Spleen (tissue), 11 donors: ENCODE measurements around the gene TRPM2. TPM values are rescaled to one million over a fixed set of nuclear protein-coding genes. Genes with fewer than 3 reads are reported as not detected.

Source experiments
- DNase-seq: peaks from one replicate; pipeline ENCODE4 v3.0.0-alpha.2; 2020
- H3K27ac ChIP-seq, 8 donors: fragments of 200-600 bp; sonication (generic) in 7 of 8; 1 replicate in 4 of 8; 2 replicates in 4 of 8; pipeline versions ENCODE4 v1.5.0 to v1.8.0; 2016 to 2021; ENCODE audit warnings: inconsistent platforms in 4 of 8, mild to moderate bottlenecking in 4 of 8, moderate library complexity in 1 of 8
- H3K27me3 ChIP-seq, 7 donors: fragments of 200-600 bp; sonication (generic) in 6 of 7; replicated peaks in 1 of 7; 1 replicate in 4 of 7; 2 replicates in 3 of 7; pipeline versions ENCODE4 v1.5.0 to v1.8.0; 2016 to 2021; ENCODE audit warnings: inconsistent platforms in 3 of 7, mild to moderate bottlenecking in 1 of 7
- H3K36me3 ChIP-seq, 6 donors: fragments of 200-600 bp; sonication (generic) in 5 of 6; 1 replicate in 4 of 6; 2 replicates in 2 of 6; pipeline versions ENCODE4 v1.5.0 to v1.8.0; 2016 to 2021; ENCODE audit warnings: inconsistent platforms in 2 of 6
- H3K4me1 ChIP-seq, 6 donors: fragments of 200-600 bp; sonication (generic) in 5 of 6; 1 replicate in 3 of 6; 2 replicates in 3 of 6; pipeline versions ENCODE4 v1.5.0 to v1.8.0; 2016 to 2021; ENCODE audit warnings: inconsistent platforms in 3 of 6
- H3K4me3 ChIP-seq, 8 donors: fragments of 200-600 bp; sonication (generic) in 7 of 8; 1 replicate in 4 of 8; 2 replicates in 4 of 8; pipeline versions ENCODE4 v1.5.0 to v1.8.0; 2016 to 2021; ENCODE audit warnings: inconsistent platforms in 4 of 8, mild to moderate bottlenecking in 4 of 8, moderate library complexity in 2 of 8
- H3K9me3 ChIP-seq, 8 donors: fragments of 200-600 bp; sonication (generic) in 7 of 8; 1 replicate in 4 of 8; 2 replicates in 4 of 8; pipeline versions ENCODE4 v1.5.0 to v1.8.0; 2016 to 2021; ENCODE audit warnings: inconsistent platforms in 4 of 8
- CTCF ChIP-seq, 11 experiments: fragments of 200-600 bp in 7 of 11; fragments of 450-650 bp in 4 of 11; sonication (generic) in 4 of 11; IDR thresholded peaks in 8 of 11; conservative IDR thresholded peaks in 3 of 11; 1 replicate in 7 of 11; 2 replicates in 4 of 11; pipeline versions ENCODE4 v1.4.0 to v1.8.0; 2016 to 2021; ENCODE audit warnings: antibody characterized with exemption in 11 of 11, inconsistent platforms in 4 of 11, mild to moderate bottlenecking in 1 of 11
- POLR2A ChIP-seq, 3 donors: fragments of 450-650 bp; IDR thresholded peaks; one replicate each; pipeline ENCODE4 v1.5.1; 2017; ENCODE audit warnings: antibody characterized with exemption in 3 of 3, mild to moderate bottlenecking in 1 of 3
- POLR2AphosphoS5 ChIP-seq, 3 donors: sonication (generic); formaldehyde crosslinking; IDR thresholded peaks; one replicate each; pipeline ENCODE4 v1.5.1; 2017; ENCODE audit warnings: antibody characterized with exemption in 3 of 3
- WGBS, 5 donors: extraction: QIAGEN DNeasy Blood & Tissue Kit in 3 of 5; methylation state at CpG; one replicate each; pipeline versions ENCODE4 v1.1.5 to v1.1.7; 2013 to 2018; 5-methylcytosine and 5-hydroxymethylcytosine counted together
- intact Hi-C: fragments of 100-400 bp; cut with DNase I; formaldehyde crosslinking; loops from one replicate; pipeline ENCODE4 v1.15.0; 2023; ENCODE audit warnings: low total_unique reads
- polyA plus RNA-seq, 3 donors: library from polyadenylated mRNA; stranded (reverse); fragments of 200-250 nt; gene quantifications; one replicate each; pipeline ENCODE4 v1.2.1, GENCODE V29; 2013
- total RNA-seq, 7 donors: library from RNA; depleted of rRNA in 3 of 7; stranded (reverse); fragments of >200 nt in 3 of 7; fragmentation: NEBNext Ultra II Directional in 4 of 7; extraction: Animal tissue kit (Norgen Biotek cat#: 25700) in 4 of 7; gene quantifications; one replicate each; pipeline versions ENCODE4 v1.1.0 to v1.2.1, GENCODE V29; 2016 to 2021
- donor health status: healthy with polysubstance abuse.
- donor health status: DM: no; HTN: no; CAD: no; lungs with moderate emphysema.
- donor health status: DM: no; HTN: no; CAD: no.
- donor health status: Bipolar disorder and iron deficiency.
- donor health status: healthy.
- donor health status: DM: no; HTN: no; CAD: no.
- donor health status: DM: yes; HTN: yes; CAD: no.

The TRPM2 gene
- total and polyA plus RNA-seq, 10 donors = 10.4 to 44.1 (median 23.3) TPM

GRCh38 chr21:44434936-44435635 is 81.7 kb downstream of the TRPM2 start:
- peaks cover 0 to 4% (median 0%) of the 10 kb centered on the region in 7 donors for H3K27me3 ChIP-seq
- peaks cover under 1 to 14% (median 10%) of the 10 kb centered on the region in 8 donors for H3K9me3 ChIP-seq
- no peak overlapping the region for H3K27ac ChIP-seq
- 87 to 95% (median 90%) methylated on average over 22 to 28 of the region's 28 CpGs for WGBS, 5 donors
- H3K4me1 ChIP-seq = peaks cover 0 to 12% (median 5%) of the 10 kb centered on the region in 6 donors
- DNase-seq = peak; percentile 62
- intact Hi-C loops = loop anchor here (10.0 kb wide), 1 partner anchor 100 kb away; the partner anchor contains the start of gene CFAP410
- TF ChIP-seq CTCF (IDR thresholded peaks at IDR 0.05 in 8 of 11, conservative IDR thresholded peaks at IDR 0.05 in 3 of 11) = no peak
- TF ChIP-seq POLR2AphosphoS5 (IDR thresholded peaks at IDR 0.05) = peak in 1 of 3 donors; percentile 17
- H3K36me3 ChIP-seq = peaks cover 0 to 83% (median 40%) of the 10 kb centered on the region in 6 donors
- no peak overlapping the region for H3K4me3 ChIP-seq

GRCh38 chr21:44436111-44436611 is 82.7 kb downstream of the TRPM2 start:
- H3K27me3 ChIP-seq = peaks cover 0 to 4% (median 0%) of the 10 kb centered on the region in 7 donors
- H3K4me3 ChIP-seq = no peak overlapping the region
- 92 to 99% (median 94%) methylated on average over 11 to 13 of the region's 13 CpGs for WGBS, 5 donors
- intact Hi-C loops = loop anchor here (10.0 kb wide), 1 partner anchor 101 kb away; the partner anchor contains the start of gene CFAP410
- peak; percentile 61 for DNase-seq
- peaks cover 0 to 6% (median 2%) of the 10 kb centered on the region in 8 donors for H3K9me3 ChIP-seq
- H3K4me1 ChIP-seq = peaks cover 0 to 12% (median 5%) of the 10 kb centered on the region in 6 donors
- TF ChIP-seq CTCF (IDR thresholded peaks at IDR 0.05 in 8 of 11, conservative IDR thresholded peaks at IDR 0.05 in 3 of 11) = no peak
- TF ChIP-seq POLR2AphosphoS5 (IDR thresholded peaks at IDR 0.05) = no peak
- no peak for TF ChIP-seq POLR2A (IDR thresholded peaks at IDR 0.05)
- H3K27ac ChIP-seq = no peak overlapping the region
- peaks cover 0 to 94% (median 42%) of the 10 kb centered on the region in 6 donors for H3K36me3 ChIP-seq

- WGBS, 5 donors = 88 to 96% (median 92%) methylated on average over 6 to 18 of the region's 18 CpGs
- TF ChIP-seq POLR2AphosphoS5 (IDR thresholded peaks at IDR 0.05) = peak in 1 of 3 donors; percentile 5
- TF ChIP-seq CTCF (IDR thresholded peaks at IDR 0.05 in 8 of 11, conservative IDR thresholded peaks at IDR 0.05 in 3 of 11) = no peak
- no peak overlapping the region for H3K27ac ChIP-seq
- intact Hi-C loops = loop anchor here (10.0 kb wide), 1 partner anchor 102 kb away; the partner anchor contains the start of gene CFAP410
- no peaks in the 10 kb centered on the region for H3K9me3 ChIP-seq
- H3K4me1 ChIP-seq = peaks cover 0 to 12% (median 5%) of the 10 kb centered on the region in 6 donors
- H3K27me3 ChIP-seq = peaks cover 0 to 4% (median 0%) of the 10 kb centered on the region in 7 donors
- DNase-seq = peak; percentile 44
- H3K36me3 ChIP-seq = peaks cover 0 to 100% (median 50%) of the 10 kb centered on the region in 6 donors
- H3K4me3 ChIP-seq = no peak overlapping the region
These were observed 83.5 kb downstream of the TRPM2 start for GRCh38 chr21:44436958-44437357.

- Histone ChIP-seq H3K9me3 (no peaks in the 10 kb centered on the region), H3K4me3 (no peak overlapping the region), H3K27ac (no peak overlapping the region), H3K4me1 (peaks cover 0 to 12% (median 5%) of the 10 kb centered on the region in 6 donors), H3K36me3 (peaks cover 0 to 100% (median 53%) of the 10 kb centered on the region in 6 donors), H3K27me3 (peaks cover 0 to 4% (median 0%) of the 10 kb centered on the region in 7 donors)
- intact Hi-C loops = loop anchor here (10.0 kb wide), 1 partner anchor 103 kb away; the partner anchor contains the start of gene CFAP410
- TF ChIP-seq POLR2AphosphoS5 (IDR thresholded peaks at IDR 0.05) (no peak), POLR2A (IDR thresholded peaks at IDR 0.05) (no peak), CTCF (IDR thresholded peaks at IDR 0.05 in 8 of 11, conservative IDR thresholded peaks at IDR 0.05 in 3 of 11) (no peak)
- no peak for DNase-seq
- 72 to 95% (median 87%) methylated on average over 5 of the region's 5 CpGs for WGBS, 5 donors
These were observed 83.9 kb downstream of the TRPM2 start for GRCh38 chr21:44437371-44437695.
